HG03064 (cell line): ENCODE results near the gene SEC14L5.
"Not testable (repeated sequence)": the region's sequence is repeated elsewhere in the genome, so short reads cannot be mapped to it uniquely, and the experiment has no call there.

ENCODE experiments used
- ATAC-seq: cut with Tn5 transposase; IDR thresholded peaks from one replicate; pipeline ENCODE4 v1.9.1; 2021; ENCODE audit warnings: low read depth; ENCODE audit not compliant: unreplicated experiment

Gene SEC14L5

DNA sequence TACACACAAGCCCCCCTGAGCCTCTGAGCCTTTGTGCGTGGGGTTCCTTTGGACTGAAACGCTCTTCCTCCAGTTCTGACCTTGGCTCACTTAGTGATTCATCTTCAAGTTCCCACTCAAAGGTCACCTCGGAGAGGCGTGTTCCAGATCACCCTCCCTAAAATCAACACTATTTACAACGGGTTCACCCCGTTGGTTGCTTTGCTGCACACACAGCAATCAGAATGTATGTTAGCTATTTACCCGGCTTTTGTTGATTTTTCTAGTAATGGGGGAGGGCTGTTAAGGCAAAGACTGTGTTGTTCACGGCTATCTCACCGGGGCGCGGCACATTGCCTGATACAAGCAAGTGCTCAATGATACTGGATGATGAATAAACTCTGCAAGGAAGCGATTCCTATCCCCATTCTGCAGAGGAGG is 74.6 kb downstream of the SEC14L5 start:
- no peak for ATAC-seq

DNA sequence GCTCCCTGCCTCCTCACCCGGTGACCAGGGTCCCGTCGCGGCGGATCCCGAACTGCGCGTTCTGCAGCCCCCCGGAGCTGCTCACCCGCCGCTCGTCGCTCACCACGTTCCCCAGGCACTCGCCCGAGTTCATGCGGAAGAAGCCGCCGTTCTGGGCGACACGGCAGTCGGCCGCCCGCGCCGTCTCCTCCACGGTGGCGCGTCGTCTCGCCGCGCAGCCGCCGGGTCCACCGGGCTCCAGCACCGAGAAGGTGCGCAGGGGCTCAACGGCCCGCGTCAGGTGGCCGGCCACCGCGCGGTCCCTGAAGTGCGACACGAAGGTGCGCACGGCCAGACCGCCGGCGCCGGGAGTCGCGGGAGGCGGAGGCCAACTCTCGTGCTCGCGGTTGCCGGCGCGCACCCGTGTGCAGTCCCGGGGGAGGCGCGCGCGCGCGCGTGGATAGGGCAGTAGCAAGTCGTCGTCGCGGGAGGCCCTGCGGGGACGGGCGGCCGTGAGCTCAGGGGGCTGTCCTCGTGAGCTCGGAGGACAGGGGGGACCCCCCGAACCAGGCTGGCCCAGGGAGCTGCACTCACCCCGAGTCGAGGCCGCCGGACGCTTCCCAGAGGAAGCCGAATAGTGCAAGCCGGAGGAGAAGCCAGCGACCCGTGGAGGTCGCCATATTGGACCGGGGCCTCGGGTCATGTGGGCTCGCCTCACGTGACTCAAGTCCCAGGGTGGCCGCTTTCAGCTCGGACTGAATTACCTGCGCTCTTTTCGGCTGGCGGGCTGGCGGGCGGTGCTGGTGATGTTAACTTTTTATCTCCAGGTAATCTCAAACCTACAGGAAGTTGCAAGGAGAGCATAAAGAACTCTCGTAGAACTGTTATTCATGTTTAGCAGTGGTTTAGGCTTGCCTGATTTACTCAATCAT is 75.4 kb downstream of the SEC14L5 start, which contains the start of gene NAGPA:
Gene NAGPA (minus strand): TSS at position 680 of the 911 bp plus-strand sequence. CDS start 21 bp downstream, at position 659.
- peak; percentile 91 for ATAC-seq

DNA sequence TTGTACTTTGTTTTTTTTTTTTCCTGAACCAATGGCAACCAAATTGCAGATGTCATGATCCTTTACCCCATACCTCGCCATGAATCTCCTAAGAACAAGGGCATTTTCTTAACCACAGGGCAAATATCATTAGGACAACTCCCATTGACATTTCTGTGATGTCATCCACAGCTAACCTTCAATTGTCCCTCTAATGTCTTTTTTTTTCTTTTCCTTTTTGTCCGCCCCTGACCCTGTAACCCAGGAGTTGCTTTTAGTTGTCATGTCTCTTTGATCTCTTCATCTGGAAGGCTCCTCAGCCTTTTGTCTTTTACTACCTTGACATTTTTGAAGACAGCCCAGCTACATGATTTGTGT is 76.0 kb downstream of the SEC14L5 start:
- no peak for ATAC-seq

DNA sequence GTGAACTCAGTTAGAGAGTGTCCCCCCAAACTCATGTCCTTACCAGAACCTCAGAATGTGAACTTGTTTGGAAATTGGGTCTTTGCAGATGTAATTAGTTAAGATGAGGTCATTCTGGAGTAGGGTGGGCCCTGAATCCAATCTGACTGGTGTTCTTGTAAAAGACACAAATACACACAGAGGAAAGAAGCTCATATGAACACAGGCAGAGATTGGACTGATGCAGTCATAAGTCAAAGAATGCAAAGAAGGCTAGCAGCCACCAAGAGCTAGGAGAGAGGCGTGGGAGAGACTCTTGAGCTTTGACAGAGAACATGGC is 77.7 kb downstream of the SEC14L5 start:
- no peak for ATAC-seq

DNA sequence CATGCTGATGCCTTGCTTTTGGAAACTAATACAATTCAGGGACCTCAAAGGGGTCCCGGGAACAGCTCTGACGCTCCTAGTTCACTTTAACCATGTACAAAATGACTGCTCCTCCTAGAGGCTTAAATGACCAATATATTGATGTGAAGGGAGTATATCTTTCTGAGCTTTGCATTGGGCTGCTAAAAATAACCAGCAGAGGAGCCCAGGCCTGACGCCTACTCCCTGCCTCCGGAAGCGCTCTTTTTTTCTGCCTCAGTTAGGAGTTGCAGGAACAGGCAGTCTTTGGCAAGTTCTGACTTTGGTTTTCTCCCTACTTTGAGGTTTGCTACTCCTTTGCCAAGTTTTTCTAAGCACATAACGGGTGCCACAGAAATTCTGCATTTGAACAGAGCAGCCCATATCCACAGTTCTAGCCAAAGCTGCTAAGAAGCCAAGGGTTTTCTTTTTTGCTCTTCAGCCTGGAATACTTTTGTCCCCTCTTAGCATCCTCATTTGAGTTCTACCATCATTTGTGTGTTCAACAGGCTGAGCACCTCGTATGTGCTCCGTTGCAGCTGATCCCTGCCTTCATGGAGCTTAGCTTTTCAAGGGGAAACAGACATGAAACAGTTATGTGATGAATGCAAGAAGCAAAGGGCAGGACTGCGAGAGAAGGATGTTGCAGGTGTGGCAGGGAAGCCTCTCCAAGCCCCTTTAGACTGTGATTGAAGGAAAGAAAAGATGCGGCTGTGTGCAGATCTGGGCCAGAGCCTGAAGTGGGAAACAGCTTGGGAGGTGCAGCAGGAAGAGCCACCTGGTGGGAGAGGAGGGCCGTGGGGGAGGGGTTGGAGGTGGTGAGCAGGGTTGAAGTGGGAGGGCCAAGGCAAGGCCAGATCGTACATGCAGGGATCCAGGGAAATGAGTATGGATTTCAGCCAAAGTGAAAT is 78.4 kb downstream of the SEC14L5 start:
- no peak for ATAC-seq

DNA sequence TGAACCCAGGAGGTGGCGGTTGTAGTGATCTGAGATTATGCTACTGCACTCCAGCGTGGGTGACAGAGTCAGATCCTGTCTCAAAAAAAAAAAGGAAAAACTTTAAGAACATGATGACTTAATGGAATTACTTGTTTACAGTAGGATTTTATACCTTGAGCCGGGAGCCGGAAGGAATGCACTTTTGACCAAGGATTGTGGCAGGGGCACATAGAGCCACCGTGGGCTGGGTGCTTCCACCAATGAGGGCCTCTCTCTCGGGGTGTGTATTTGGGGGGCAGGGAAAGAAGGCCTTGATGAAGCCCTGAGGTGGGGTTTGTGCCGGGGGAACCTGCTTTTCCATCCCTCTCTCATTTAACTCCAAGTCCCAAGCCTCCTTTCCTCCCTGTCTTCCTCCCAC is 82.3 kb downstream of the SEC14L5 start:
- no peak for ATAC-seq

DNA sequence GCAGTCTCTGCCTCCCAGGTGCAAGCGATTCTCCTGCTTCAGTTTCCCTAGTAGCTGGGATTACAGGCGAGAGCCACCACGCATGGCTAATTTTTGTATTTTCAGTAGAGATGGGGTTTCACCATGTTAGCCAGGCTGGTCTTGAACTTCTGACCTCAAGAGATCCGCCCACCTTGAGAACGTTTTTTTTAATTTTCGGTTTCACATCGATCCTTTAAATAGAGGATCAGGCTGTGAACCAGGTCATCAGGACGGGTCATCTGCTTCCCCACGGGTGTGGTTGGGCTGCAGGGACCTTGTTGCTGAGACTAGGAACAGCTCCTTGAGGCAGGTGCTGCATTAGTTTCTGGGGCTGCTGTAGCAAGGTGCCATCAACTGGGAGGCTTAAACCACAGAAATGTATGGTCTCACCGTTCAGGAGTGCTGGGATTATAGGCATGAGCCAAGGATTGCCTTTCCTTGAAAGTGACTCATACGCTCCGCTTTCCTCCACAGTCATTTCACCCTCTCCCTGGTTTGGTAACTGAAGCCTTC is 83.5 kb downstream of the SEC14L5 start:
- ATAC-seq, result no peak

DNA sequence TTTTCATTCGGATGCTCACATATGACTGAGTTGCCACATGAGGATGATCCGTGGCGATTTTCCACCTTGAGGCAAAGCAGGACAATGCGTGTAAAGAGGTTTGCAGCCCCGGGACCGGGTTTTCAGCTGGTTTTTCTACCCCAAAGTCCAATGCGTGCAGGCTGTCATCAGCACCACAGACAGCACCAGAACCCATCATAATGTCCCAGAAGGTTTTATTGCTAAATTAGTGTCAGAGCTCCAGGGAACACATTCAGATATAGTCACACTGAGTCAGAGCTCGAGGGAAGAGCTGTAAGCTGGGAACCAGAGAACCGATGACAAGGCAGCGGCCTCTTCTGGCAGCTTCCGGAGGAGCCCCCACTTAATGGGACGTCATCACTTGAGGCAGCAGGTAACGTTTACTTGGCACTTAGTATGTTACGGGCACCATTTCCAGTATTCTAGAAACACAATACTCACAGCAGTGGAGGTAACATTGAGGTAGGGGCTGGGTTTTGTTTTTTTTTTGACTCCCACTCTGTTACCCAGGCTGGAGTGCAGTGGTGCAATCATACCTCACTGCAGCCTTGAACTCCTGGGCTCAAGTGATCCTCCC is 84.5 kb downstream of the SEC14L5 start:
- no peak for ATAC-seq

DNA sequence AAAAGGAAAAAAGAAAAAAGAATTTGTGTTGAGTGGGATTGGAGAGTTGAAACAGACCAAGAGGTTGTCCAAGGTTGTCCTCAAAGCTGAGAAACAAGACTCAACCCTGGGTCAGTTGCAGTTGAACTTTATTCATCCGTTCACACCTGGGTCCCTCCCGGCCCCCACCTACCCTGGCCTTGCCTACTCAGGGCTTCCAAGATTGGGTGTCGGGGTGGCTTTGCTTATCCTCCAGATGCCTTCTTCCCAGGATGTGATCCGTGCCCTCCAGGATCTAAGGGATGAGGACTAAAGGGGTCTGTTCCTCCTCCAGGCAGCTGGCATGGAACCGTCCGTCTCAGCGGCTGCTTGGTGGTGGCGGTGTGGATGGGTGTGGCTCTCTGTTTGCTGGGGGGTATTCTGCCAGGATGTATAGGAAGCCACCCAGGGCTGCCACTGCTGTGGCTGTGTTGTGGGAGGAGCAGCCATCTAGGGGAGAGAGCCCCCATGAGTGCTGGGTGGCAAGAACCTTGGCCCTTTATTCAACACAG is 85.9 kb downstream of the SEC14L5 start:
- no peak for ATAC-seq

DNA sequence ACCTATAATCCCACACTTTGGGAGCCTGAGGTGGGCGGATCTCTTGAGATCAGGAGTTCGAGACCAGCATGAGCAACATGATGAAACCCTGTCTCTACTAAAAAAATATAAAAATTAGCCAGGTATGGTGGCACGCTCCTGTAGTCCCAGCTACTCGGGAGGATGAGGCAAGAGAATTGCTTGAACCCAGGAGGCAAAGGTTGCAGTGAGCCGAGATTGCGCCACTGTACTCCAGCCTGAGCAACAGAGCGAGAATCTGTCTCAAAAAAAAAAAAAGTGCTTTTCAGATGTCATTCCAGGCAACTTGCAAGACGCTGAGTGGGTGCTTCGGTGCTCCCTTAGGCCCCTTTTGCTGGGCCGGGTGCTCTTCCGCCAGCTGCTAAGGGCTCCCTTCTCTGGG is 86.5 kb downstream of the SEC14L5 start:
- not testable (repeated sequence) for ATAC-seq

DNA sequence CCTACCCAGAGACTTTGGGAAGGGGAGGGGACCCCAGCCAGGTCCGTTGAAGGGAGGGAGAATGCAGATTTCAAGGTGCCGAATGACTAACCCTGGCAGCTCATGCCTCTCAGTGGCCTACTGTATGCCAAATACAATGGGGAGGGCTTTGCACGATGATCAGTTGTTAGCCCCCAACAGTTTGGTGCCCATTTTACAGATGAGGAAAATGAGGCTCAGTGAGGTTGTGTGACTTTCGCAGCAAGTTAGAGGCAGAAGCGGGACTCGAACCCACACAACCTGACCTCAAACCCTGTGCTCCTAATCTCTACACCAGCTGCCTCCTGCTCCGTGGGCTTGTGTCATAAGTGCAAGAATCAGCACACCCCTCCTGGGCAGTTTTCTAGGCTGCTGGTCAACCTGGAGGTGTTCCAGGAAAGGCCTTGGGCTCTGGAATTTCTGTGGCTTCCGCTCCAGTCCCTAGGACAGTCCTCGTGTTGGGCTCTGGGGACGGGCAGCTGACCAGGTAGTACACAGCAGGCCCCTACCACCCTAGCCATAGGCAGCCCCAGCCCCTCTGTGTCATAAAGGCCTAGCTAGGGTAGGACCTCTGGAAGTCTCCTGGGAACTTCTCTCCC is 87.5 kb downstream of the SEC14L5 start:
- no peak for ATAC-seq

DNA sequence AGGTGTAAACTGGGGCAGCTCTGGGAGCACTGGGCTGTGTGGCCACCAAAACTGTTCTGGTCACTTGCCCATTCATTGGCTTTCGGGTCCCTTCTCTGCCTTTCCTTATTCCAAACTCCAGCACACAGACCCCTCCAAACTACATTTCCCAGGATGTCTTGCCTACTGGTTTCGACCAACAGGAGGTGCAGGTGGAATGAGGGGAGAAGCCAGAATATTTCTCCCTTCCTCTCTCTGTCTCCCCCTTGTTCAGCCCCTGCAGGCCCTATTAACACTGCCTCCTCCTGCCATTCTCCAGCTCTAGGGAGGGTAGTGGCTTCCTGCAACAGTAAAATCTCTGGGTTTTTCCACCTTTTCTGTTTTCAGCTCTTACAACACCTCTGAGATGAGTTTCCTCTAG is 88.8 kb downstream of the SEC14L5 start:
- no peak for ATAC-seq

DNA sequence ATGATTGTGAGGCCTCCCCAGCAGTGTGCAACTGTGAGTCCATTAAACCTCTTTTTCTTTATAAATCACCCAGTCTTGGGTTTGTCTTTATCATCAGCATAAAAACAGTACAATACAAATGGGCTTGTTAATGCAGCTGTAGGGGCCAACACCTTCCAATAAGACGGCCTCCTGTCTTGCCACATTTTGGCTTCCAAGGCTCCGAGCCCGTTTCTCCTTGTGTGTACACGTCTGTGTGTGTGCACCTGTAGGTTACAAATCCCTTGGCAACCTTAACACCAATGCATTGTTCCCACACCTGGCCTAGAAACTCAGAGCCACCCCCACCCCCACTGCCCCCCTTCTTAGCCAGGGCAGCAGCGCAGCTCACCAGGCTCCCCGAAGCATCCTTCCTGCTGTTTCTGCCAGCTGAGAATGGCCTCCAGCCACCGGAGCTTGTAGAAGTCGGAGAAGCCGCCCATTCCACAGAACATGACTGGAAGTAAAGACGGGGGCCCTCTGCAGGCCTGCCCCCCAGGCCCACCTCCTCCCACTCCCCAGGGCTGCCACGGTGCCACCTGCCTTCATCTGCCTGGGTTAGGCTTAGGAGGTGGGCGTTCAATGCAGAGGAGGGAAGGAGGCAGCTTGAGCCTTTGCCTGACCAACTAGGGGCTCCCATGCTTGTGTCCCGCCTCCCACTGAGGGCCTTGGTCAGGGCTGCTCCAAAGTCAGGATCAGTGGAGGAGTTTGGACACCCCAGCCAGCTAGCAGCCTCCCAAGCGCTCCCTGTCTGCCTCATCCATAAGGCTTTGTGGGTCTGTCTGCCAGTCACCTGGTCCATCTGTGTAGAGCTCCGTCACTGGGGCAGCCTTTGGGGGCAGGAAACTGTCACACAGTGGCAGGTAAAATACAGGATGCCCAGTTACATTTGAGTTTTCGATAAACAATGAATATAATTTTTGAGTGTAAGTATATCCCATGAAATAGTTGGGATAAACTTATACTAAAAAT is 97.0 kb downstream of the SEC14L5 start:
- no peak for ATAC-seq

DNA sequence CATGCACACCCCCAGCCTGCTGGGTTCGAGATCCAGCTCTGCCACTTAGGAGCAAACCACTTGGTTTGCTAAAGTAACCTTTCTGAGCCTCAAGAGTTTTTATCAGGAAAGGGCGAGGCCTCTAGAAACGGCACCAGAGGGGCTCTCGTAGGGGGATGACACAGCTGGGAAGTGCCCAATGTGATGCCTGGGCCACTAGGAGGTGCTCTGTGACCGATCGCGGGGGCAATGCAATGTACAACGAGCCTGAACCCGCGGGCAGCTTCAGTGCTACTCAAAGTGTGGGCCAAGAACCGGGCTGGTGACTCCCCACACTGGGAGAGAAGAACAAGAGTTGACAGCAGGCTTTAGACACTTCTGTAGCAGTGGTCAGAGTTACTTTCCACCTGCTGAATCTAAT is 98.2 kb downstream of the SEC14L5 start:
- no peak for ATAC-seq

DNA sequence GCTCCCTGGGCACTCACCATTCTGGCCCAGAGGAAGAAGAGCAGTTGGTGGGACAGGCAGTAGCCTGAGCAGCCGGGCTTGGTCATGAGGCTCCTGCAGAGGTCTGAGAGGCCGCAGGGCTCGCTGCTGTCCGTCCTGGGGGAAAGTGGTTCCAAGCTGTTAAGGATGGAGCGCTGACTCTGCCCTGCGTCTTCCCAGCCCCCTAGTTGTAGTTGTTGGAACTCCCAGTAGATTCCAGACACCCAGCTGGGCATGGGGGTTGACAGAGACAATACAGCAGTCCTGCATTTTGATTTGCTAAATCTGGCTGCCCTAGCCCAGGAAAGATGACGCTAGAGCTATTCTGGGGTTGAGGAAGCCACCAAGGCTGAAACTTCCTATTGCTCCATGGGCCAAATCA is 100.3 kb downstream of the SEC14L5 start:
- ATAC-seq, result no peak

DNA sequence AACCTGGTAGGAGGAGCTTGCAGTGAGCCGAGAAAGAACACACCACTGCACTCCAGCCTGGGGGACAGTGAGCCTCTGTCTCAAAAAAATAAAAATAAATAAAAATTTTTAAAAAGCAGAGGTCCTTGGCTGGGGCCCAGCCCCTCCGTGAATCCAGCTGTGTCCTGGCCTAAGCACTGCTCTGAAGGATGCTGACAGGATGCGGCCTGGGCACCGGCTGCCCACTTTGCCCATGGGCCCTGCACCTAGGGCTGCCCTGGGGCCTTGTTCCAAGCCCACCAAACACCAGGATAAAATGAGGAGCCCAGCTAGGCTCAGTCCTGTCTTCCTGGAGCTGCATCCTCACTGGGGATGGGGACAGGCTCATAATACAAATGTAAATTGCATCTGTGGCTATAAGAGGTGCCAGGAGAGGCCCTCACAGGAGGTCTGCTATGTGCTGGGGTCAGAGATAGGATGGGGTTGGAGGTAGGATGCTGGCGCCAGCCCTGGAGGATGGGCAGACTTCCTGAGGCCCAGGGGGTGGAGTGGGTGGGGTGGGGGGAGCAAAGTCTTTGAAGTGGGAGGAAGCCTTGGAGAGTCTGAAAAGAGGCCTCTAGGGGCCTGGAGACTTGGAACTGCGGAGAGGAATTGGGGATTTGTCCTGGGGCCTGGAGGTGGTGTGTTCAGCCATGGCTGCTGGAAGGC is 101.4 kb downstream of the SEC14L5 start:
- ATAC-seq, result no peak

DNA sequence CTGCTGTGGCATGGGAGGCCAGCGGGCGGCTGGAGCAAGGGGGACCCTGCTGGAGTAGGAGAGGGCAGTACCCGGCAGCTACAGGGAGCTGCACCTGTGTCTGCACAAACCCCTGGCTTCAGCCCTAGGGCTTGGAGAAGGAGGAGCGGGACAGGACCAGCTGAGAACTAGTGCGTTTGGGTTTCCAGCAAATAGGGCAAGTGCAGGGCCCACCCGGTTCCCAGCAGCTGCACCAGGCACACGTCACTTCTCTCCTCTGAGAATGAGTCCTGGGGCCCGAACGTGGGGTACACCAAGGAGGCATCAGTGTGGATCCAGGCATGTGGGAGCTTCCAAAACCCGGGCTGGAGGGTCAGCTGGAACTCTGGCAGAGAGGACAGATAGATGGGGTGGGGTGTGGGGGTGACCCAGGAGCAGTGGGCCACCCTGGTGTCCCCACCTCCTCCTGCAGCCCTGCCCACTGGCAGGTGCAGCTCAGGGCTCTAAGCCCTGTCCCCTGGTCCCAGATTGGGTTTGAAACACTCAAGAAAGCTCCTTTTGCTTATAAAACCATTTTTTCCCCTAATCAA is 102.0 kb downstream of the SEC14L5 start:
- no peak for ATAC-seq

DNA sequence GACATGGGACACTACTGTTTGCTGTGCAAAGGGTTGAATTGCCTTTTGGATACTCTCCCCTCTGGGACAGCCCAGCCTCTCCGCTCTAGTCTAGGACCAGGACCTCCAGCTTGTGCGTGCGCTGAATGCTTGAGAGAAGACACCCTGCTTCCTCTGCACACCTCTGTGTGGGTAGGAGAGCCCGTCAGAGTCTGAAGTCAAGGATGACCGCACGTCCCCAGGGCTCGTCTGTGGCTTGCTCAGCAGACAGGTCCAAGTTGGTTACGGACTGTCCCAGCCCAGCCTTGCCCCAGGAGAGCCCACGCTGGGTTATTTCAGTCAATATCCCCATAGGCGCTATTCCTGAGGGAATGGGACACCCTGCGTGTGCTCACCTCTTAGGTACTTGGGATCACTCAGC is 103.9 kb downstream of the SEC14L5 start:
- ATAC-seq, result no peak
